Inflammatory macrophage treated with lipopolysaccharide for 4 hours (primary cell): ENCODE results near the gene TCF21.
"Not testable (repeated sequence)": the region's sequence is repeated elsewhere in the genome, so short reads cannot be mapped to it uniquely, and the experiment has no call there.

ENCODE experiments used
- DNase-seq: peaks from one replicate; pipeline ENCODE4 v3.0.0-alpha.2; 2020

The TCF21 gene

DNA sequence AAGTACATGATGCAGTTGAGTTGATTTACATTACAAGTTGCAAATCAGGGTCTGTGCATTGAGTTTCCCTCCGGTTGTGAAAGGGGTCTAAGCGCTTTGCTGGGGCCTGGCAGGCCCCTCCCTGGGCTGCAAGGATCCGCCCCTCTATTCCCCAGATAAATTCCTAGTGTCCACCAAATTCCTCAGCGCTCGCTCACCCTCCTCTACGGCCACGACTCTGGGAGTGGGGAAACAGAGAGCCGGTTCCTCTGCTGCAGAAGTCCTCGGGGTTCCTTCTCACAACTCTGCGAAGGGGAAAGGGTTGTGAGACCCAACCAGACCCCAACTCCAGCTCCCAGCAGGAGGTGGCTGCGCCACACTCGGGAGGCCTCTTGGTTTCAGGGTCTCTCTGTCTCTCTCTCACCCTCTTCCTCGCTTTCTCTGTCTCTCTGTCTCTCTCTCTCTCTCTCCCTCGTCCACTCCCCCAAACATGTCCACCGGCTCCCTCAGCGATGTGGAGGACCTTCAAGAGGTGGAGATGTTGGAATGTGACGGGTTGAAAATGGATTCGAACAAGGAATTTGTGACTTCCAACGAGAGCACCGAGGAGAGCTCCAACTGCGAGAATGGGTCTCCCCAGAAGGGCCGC is at the start of gene TCF21:
TCF21 (plus strand) TSS at position 185 of the 628 bp plus-strand sequence; CDS start at position 470, 285 bp downstream.
- DNase-seq: no peak

GRCh38 chr6:133841176-133841575 is 47.7 kb upstream of the TCF21 start:
- DNase-seq: no peak

- DNase-seq: no peak
Observed at GRCh38 chr6:133843098-133843497, 45.8 kb upstream of the TCF21 start.

DNA sequence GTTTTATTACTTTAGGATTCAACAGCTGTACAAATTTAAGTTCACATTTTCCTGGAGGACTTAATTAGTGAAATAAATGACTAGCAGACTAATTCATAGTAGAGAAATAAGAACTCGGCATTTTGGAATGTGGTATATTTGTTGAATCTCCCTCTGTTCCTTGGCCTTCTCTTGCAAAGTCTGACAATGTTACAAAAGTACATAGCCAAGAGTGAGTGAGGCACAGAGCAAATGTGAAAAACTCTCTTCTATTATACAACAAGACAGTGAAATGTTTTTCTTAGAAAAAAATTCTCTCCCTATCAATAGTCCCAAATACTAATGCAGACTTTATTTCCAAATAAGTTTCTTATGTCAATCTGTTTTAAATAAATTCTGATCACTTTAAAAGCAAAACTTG is 44.2 kb upstream of the TCF21 start:
- no peak for DNase-seq

GRCh38 chr6:133854041-133854363 is 34.9 kb upstream of the TCF21 start:
- DNase-seq: no peak

DNA sequence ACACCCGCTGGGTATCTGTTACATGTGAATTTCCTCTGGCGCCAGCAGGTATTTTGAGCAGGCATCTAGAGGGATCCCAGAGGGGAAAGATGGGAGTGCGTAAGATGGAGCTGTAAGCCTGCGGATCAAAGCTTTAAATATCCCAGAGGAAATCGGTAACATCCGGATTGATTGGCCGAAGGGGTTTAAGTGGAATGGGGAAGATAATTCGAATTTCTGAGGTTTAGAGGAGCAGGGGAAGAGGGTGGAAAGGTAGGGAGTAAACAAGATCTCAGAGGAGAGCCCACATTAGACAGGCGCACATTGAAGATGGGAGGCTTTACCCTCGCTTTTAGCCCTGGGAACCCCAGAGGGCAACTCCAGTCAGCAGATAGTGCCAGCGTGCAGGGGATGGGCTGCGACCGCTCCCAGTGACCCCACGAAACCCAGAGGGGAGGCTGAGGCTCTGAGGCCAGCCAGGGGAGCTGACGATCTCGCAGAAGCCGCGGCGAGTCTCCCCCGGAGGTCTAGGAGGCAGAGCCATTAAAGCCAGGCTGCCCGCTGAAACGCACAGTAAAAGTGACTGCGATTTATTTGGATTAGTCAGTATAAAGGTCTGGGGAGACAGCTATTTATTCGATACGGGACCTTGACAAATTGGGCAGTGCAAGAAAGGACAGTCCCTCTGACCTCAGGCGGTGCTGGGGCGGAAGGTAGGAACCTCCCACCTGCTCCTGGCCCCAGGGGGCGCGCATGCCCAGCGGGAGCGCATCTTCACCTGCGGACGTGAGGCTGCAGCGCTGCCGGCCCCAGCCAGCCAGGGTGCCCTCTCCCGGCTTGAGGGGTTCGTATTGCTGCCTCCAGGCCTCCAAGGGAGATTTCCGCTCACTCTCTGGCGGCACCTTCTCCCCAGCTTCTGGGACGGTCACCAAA is 34.3 kb upstream of the TCF21 start:
- no peak for DNase-seq

- no peak for DNase-seq
Observed at GRCh38 chr6:133855276-133855990, 33.5 kb upstream of the TCF21 start.

GRCh38 chr6:133855991-133856370 is 32.9 kb upstream of the TCF21 start:
- DNase-seq: no peak

- DNase-seq: no peak
Observed at GRCh38 chr6:133856911-133857310, 32.0 kb upstream of the TCF21 start.

DNA sequence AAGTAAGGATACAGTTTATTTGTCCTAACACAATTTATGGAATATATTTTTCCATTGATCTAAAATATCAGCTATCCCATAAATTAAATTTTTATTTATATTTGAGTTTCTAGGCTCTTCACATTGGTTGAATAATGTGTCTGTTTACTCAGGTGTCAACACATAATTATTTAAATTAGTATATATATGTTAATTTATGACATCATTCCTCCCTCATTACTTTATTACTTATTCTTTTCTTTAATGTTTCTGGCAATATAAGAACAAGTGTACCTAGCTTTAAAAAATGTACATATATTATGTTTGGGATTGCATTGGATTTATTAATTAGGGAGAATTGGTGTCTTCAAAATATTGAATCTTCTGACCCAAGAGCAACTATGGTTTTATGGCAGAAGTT is 31.2 kb upstream of the TCF21 start:
- DNase-seq: no peak

- DNase-seq: not testable (repeated sequence)
Observed at GRCh38 chr6:133861337-133861736, 27.6 kb upstream of the TCF21 start.

DNA sequence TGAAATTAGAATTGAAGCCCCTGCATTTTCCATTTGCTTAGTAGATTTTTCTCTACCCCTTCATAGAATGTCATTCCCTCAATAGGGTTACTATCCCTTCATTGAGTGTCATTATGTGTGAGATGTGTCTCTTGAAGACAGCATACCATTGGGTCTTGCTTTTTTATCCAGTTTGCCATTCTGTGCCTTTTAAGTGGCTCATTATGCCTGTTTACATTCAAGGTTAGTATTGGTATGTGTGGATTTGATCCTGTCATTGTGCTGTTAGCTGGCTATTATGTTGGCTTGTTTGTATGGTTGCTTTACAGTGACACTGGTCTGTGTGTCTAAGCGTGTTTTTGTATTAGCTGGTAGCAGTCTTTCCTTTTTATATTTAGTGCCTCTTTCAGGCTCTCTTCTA is 25.7 kb upstream of the TCF21 start:
- no peak for DNase-seq

DNA sequence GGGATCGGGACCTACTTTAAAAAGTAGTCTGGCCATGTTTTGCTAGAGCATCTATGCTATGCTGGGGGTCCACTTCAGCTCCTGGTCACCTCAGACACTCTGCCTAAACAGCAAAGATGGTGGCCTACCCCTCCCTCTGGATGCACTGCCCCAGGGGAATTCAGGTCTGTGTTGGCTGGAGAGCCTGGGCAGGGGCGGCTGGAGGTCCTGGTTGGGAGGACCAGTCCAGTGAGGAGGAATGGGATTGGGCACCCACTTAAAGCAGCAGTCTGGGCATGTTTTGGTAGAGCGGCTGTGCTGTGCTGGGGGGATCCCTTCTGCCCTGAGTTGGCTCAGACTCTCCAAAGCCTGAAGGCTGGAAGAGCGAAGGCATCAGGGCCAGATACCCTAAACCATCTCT is 23.2 kb upstream of the TCF21 start:
- no peak for DNase-seq

- no peak for DNase-seq
Observed at GRCh38 chr6:133871131-133871530, 17.8 kb upstream of the TCF21 start.

GRCh38 chr6:133873538-133873937 is 15.4 kb upstream of the TCF21 start:
- DNase-seq: no peak

DNA sequence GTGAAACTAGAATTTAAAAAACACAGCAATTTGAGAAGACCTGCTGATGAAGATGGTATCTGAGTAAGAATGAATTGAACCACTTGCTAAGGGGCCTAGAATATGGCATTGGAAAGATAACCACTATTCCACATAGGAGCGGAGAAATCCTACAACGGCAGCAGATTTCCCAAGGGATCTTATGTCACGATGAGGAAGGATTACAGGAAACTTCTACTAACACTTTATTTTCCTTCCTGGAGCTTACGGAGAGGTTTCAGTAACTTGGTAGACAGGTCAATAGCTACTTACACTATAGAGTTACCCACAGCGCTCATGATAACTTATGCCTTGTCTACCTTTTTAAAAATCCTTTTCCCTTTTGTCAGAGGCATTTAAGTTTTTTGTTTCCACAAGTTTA is 11.8 kb upstream of the TCF21 start:
- no peak for DNase-seq

DNA sequence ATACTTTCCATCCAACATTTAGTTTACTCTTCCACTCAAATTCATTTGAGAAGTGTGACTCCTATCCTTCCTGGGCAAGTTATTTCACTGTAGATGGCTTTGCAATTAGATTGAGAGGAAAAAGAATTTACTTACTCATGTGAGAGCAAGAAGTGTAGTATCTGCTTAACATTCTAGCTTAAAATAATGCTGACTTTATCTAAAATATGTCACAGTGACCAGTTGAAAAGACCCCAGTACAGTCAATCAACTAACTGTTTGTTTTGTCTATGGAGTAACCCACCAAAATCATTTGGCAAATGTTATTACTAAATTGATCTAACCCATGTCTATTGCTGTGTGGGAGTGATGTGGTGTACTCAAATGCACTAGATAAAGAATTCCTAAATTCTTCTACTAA is 8.9 kb upstream of the TCF21 start:
- DNase-seq: no peak

DNA sequence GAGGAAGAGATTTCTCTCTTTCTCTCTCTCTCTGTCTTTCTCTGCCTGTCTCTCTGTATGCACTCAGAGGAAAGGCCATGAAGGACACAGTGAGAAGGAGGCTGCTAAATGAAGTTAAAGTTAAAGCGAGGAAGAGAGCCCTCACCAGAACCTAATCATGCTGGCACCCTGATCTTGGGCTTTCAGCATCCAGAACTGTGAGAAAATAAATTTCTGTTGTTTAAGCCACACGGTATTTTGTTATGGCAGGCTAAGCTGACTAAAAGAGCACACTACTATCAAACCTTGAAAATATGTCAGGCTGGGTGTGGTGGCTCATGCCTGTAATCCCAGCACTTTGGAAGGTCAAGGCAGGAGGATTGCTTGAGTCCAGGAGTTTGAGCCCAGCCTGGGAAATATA is 8.0 kb upstream of the TCF21 start:
- no peak for DNase-seq

- no peak for DNase-seq
Observed at GRCh38 chr6:133886104-133886775, 2.7 kb upstream of the TCF21 start.

DNA sequence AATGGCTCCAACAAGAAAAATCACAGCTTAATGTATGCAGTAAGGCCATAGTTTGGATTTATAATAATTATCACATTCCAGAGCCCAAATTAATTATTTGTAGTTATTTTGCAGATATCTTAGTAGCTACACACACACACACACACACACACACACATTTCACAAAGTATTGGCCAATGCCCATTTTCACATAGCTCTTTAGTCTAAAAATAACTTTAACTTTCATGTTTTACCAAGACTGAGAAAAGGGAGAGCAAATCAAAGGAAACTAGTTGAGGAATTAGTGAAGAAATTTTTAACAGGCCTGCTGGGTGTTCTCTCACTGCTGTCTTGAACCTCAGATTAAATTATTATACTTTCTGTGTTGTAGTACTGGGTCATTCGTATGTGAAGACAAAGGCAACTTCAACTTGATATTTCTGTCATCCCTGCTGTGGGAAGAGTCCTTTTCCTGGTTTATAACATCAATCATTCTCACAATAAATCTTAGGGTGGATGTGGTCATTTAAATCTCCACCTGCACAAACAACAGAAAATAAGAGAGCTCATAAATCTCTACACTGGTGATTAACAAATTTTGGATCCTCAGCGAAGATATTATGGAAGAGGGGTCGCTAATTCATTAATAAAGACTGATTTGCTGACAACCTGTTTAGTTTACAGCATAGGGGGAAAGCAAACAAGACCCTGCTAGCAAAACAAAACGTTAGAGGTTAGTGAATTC is 1.6 kb upstream of the TCF21 start:
- no peak for DNase-seq

DNA sequence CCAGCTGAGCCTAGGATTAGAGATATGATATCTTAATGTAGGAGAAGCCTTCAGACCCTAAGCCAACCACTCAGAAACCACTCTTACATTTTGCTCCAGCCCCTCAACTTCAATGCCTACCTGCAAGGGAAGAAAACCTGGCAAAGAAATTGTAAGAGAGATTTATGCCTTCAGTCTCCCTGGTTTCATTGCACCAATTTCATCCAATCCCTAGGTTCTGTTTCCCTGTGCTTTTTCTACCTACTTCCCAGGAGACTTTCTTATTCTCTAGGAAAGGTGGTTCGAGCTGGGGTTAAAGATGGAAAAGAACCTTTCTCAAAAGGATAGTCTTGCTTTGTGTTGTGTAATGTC is 1.1 kb upstream of the TCF21 start:
- no peak for DNase-seq

GRCh38 chr6:133889557-133890403 is 867 bp downstream of the TCF21 start:
- no peak for DNase-seq
